Hepatocyte (in vitro differentiated cells): Measurements from ENCODE around the gene NR3C2.

Experiments used
- CTCF ChIP-seq: fragments of 200-600 bp; sonication (generic); IDR thresholded peaks from 2 replicates; pipeline ENCODE4 v1.5.1; 2016; ENCODE audit warnings: antibody characterized with exemption, mild to moderate bottlenecking; ENCODE audit not compliant: poor library complexity
- EZH2 ChIP-seq: fragments of 200-600 bp; sonication (generic); IDR thresholded peaks from 2 replicates; pipeline ENCODE4 v1.6.1; 2016; ENCODE audit warnings: antibody characterized with exemption, mild to moderate bottlenecking, borderline replicate concordance
- EZH2phosphoT487 ChIP-seq: fragments of 200-600 bp; sonication (generic); IDR thresholded peaks from one replicate; pipeline ENCODE4 v1.6.1; 2018; ENCODE audit warnings: antibody characterized with exemption, mild to moderate bottlenecking, low read depth, moderate library complexity; ENCODE audit not compliant: unreplicated experiment, severe bottlenecking

- TF ChIP-seq EZH2 (no peak), CTCF (no peak), EZH2phosphoT487 (no peak)
Measured at GRCh38 chr4:148426643-148427042, 15.6 kb downstream of the NR3C2 start.
